GM23338 (cell line): ENCODE data around the gene RPA3. TPM values are rescaled to one million over a fixed set of nuclear protein-coding genes. Genes with fewer than 3 reads are reported as not detected.
A peak's percentile ranks its signal among the peaks of the same experiment; 100 is the strongest.

ENCODE experiments used
- ATAC-seq: fragments of 200-7000 bp; cut with Tn5 transposase; 3 replicates; pipeline ENCODE4 v1.9.1; 2020
- DNase-seq: peaks from one replicate; pipeline ENCODE4 v3.0.0-alpha.2; 2015; ENCODE audit warnings: low spot score
- H2AFZ ChIP-seq: fragments of 200-600 bp; sonication (generic); 2 replicates; pipeline ENCODE4 v1.8.0; 2016; ENCODE audit warnings: antibody characterized with exemption, mild to moderate bottlenecking, moderate library complexity
- H3F3A ChIP-seq: fragments of 200-600 bp; sonication (generic); replicated peaks from 2 replicates; pipeline ENCODE4 v1.8.0; 2017; ENCODE audit warnings: antibody characterized with exemption, mixed run types, low read depth
- H3K27ac ChIP-seq: fragments of 200-600 bp; sonication (generic); 2 replicates; pipeline ENCODE4 v1.6.1; 2016; ENCODE audit warnings: low read depth
- H3K27me3 ChIP-seq: fragments of 200-600 bp; sonication (generic); 2 replicates; pipeline ENCODE4 v1.8.0; 2016; ENCODE audit warnings: mild to moderate bottlenecking, mixed run types, moderate library complexity; ENCODE audit not compliant: insufficient read depth
- H3K36me3 ChIP-seq: fragments of 200-600 bp; sonication (generic); 2 replicates; pipeline ENCODE4 v1.8.0; 2016; ENCODE audit warnings: mild to moderate bottlenecking; ENCODE audit not compliant: insufficient read depth
- H3K4me1 ChIP-seq: fragments of 200-600 bp; sonication (generic); 2 replicates; pipeline ENCODE4 v1.8.0; 2016; ENCODE audit warnings: mild to moderate bottlenecking, moderate library complexity; ENCODE audit not compliant: insufficient read depth
- H3K4me2 ChIP-seq: fragments of 200-600 bp; sonication (generic); 2 replicates; pipeline ENCODE4 v1.7.1; 2017; ENCODE audit warnings: mixed run types
- H3K4me3 ChIP-seq: fragments of 200-600 bp; sonication (generic); 2 replicates; pipeline ENCODE4 v1.6.1; 2016; ENCODE audit warnings: mixed run types
- H3K79me2 ChIP-seq: fragments of 200-600 bp; sonication (generic); replicated peaks from 2 replicates; pipeline ENCODE4 v1.8.0; 2017; ENCODE audit warnings: mild to moderate bottlenecking; ENCODE audit not compliant: insufficient read depth
- H3K9me2 ChIP-seq: fragments of 200-600 bp; sonication (generic); 2 replicates; pipeline ENCODE4 v1.8.0; 2017; ENCODE audit not compliant: insufficient read depth
- H4K20me1 ChIP-seq: fragments of 200-600 bp; sonication (generic); replicated peaks from 2 replicates; pipeline ENCODE4 v1.8.0; 2017; ENCODE audit warnings: mild to moderate bottlenecking; ENCODE audit not compliant: insufficient read depth
- H3K27ac Mint-ChIP-seq: 2 replicates; pipeline ENCODE4 v1.8.0; 2020; ENCODE audit warnings: inconsistent platforms, mild to moderate bottlenecking, moderate library complexity, mixed read lengths
- H3K27me3 Mint-ChIP-seq: 3 replicates; pipeline ENCODE4 v1.8.0; 2022; ENCODE audit warnings: low read depth, mild to moderate bottlenecking, moderate library complexity, mixed read lengths, inconsistent platforms; ENCODE audit not compliant: insufficient read depth, poor library complexity
- H3K36me3 Mint-ChIP-seq: 3 replicates; pipeline ENCODE4 v1.8.0; 2021; ENCODE audit warnings: low read depth, mild to moderate bottlenecking, inconsistent platforms, moderate library complexity, mixed read lengths
- H3K4me1 Mint-ChIP-seq: 3 replicates; pipeline ENCODE4 v1.8.0; 2020; ENCODE audit warnings: mild to moderate bottlenecking, inconsistent platforms, mixed read lengths
- H3K4me3 Mint-ChIP-seq: 3 replicates; pipeline ENCODE4 v1.8.0; 2021; ENCODE audit warnings: moderate library complexity, mild to moderate bottlenecking, inconsistent platforms, mixed read lengths
- H3K9me3 Mint-ChIP-seq: 3 replicates; pipeline ENCODE4 v1.8.0; 2020; ENCODE audit warnings: moderate library complexity, mild to moderate bottlenecking, inconsistent platforms, mixed read lengths
- CREB1 ChIP-seq: fragments of 250-450 bp; sonication (Bioruptor Pico); IDR thresholded peaks from 2 replicates; pipeline ENCODE4 v1.5.0; 2020; ENCODE audit warnings: low read depth, mild to moderate bottlenecking, moderate library complexity
- CTCF ChIP-seq, 2 experiments: fragments of 200-600 bp in 1 of 2; sonication (generic) in 1 of 2; conservative IDR thresholded peaks; 2 replicates each; pipeline versions ENCODE4 v1.5.1 to v1.6.1; 2016 to 2017; ENCODE audit warnings: antibody characterized with exemption in 2 of 2, low read depth in 2 of 2, mild to moderate bottlenecking in 2 of 2, moderate library complexity in 1 of 2
- ETS1 ChIP-seq: IDR thresholded peaks from 2 replicates; pipeline ENCODE4 v1.6.1; 2016; ENCODE audit warnings: antibody characterized with exemption
- EZH2 ChIP-seq: fragments of 200-600 bp; sonication (generic); IDR thresholded peaks from one replicate; pipeline ENCODE4 v1.8.0; 2017; ENCODE audit warnings: antibody characterized with exemption, mild to moderate bottlenecking, low read depth; ENCODE audit not compliant: unreplicated experiment
- EZH2phosphoT487 ChIP-seq: fragments of 200-600 bp; sonication (generic); IDR thresholded peaks from one replicate; pipeline ENCODE4 v1.8.1; 2018; ENCODE audit warnings: antibody characterized with exemption; ENCODE audit not compliant: unreplicated experiment
- JUNB ChIP-seq: IDR thresholded peaks from one replicate; pipeline ENCODE4 v1.6.1; 2016; ENCODE audit warnings: antibody characterized with exemption; ENCODE audit not compliant: unreplicated experiment
- NANOG ChIP-seq: IDR thresholded peaks from 2 replicates; pipeline ENCODE4 v1.6.1; 2016; ENCODE audit warnings: antibody characterized with exemption, borderline replicate concordance
- POLR2AphosphoS5 ChIP-seq: IDR thresholded peaks from 2 replicates; pipeline ENCODE4 v1.6.1; 2016; ENCODE audit warnings: antibody characterized with exemption, low read depth
- STAT1 ChIP-seq: IDR thresholded peaks from one replicate; pipeline ENCODE4 v1.6.1; 2016; ENCODE audit warnings: antibody characterized with exemption; ENCODE audit not compliant: unreplicated experiment
- ZNF114 ChIP-seq: fragments of 250-450 bp; sonication (Bioruptor Pico); IDR thresholded peaks from 2 replicates; pipeline ENCODE4 v1.5.0; 2020; ENCODE audit warnings: mild to moderate bottlenecking, moderate library complexity
- ZNF331 ChIP-seq: fragments of 250-450 bp; sonication (Bioruptor Pico); IDR thresholded peaks from 2 replicates; pipeline ENCODE4 v1.5.0; 2020; ENCODE audit warnings: low read depth, mild to moderate bottlenecking, moderate library complexity
- ZNF462 ChIP-seq: fragments of 250-450 bp; sonication (Bioruptor Pico); IDR thresholded peaks from 2 replicates; pipeline ENCODE4 v1.5.0; 2020; ENCODE audit warnings: mild to moderate bottlenecking, moderate library complexity
- polyA plus RNA-seq: library from polyadenylated mRNA; unstranded; fragments of >200 nt; fragmentation: Nextera tagmentation; extraction: Ambion mirVana; gene quantifications from 2 replicates; pipeline ENCODE4 v1.2.1, GENCODE V29; 2016
- total RNA-seq: library from RNA; depleted of rRNA; stranded (reverse); fragments of >200 nt; shearing (Covaris generic); gene quantifications from 2 replicates; pipeline ENCODE4 v1.2.3, GENCODE V29; 2014
- TF ChIP-seq, protein P1 (sequence below): IDR thresholded peaks from one replicate; pipeline ENCODE4 v1.6.1; 2018; ENCODE audit warnings: antibody characterized with exemption; ENCODE audit not compliant: unreplicated experiment

Gene RPA3
- total and polyA plus RNA-seq, 2 experiments from 2014 or later = 74.9 to 287 TPM

DNA sequence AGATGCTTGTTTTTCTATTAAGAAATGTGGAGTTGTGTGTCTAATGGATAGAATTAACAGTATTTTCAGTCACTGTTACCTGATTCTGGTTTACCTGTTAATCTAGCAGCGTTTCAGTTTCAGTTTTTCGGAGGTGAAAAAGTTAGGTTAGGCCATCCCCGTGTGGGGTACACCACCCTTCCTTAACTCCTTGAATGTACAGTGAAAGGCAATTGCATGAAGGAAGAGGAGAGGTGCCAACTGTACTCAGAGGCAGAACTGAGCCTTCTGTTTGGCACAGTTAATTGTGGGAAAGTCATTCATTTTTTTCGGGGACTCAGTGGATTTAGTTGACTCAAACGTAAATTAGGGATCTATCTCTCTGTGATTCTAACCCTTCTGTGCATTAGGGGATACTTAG, 35.5 kb downstream of the RPA3 start:
- H3F3A ChIP-seq = no peaks in the 10 kb centered on the region
- no peaks in the 10 kb centered on the region for H3K4me1 ChIP-seq
- no peak overlapping the region for H2AFZ ChIP-seq
- no peaks in the 10 kb centered on the region for H3K27me3 ChIP-seq
- DNase-seq = no peak
- no peak for ATAC-seq
- H3K27ac ChIP-seq = no peak overlapping the region
- peaks cover 11% of the 10 kb centered on the region; the same call in 1 of the 3 replicates for H3K4me1 Mint-ChIP-seq
- peak overlapping the region; percentile 56; the same call in 1 of the 2 replicates for H3K27ac Mint-ChIP-seq
- peaks cover 3% of the 10 kb centered on the region; the same call in 2 of the 3 replicates for H3K36me3 Mint-ChIP-seq
- H3K4me3 Mint-ChIP-seq = no peak overlapping the region
- no peaks in the 10 kb centered on the region for H3K79me2 ChIP-seq
- no peaks in the 10 kb centered on the region for H3K9me2 ChIP-seq
- H3K27me3 Mint-ChIP-seq = no peaks in the 10 kb centered on the region
- H3K36me3 ChIP-seq = no peaks in the 10 kb centered on the region
- TF ChIP-seq EZH2 (no peak), POLR2AphosphoS5 (no peak), JUNB (no peak), ZNF462 (no peak), CTCF (conservative IDR thresholded peaks at IDR 0.05; ENCODE audit: low read depth in 2 of 2) (no peak), NANOG (no peak), ZNF114 (no peak), ETS1 (no peak), ZNF331 (CRISPR knock-in tag) (no peak), CREB1 (CRISPR knock-in tag) (no peak), STAT1 (no peak), EZH2phosphoT487 (no peak)
- TF ChIP-seq, protein P1, sequence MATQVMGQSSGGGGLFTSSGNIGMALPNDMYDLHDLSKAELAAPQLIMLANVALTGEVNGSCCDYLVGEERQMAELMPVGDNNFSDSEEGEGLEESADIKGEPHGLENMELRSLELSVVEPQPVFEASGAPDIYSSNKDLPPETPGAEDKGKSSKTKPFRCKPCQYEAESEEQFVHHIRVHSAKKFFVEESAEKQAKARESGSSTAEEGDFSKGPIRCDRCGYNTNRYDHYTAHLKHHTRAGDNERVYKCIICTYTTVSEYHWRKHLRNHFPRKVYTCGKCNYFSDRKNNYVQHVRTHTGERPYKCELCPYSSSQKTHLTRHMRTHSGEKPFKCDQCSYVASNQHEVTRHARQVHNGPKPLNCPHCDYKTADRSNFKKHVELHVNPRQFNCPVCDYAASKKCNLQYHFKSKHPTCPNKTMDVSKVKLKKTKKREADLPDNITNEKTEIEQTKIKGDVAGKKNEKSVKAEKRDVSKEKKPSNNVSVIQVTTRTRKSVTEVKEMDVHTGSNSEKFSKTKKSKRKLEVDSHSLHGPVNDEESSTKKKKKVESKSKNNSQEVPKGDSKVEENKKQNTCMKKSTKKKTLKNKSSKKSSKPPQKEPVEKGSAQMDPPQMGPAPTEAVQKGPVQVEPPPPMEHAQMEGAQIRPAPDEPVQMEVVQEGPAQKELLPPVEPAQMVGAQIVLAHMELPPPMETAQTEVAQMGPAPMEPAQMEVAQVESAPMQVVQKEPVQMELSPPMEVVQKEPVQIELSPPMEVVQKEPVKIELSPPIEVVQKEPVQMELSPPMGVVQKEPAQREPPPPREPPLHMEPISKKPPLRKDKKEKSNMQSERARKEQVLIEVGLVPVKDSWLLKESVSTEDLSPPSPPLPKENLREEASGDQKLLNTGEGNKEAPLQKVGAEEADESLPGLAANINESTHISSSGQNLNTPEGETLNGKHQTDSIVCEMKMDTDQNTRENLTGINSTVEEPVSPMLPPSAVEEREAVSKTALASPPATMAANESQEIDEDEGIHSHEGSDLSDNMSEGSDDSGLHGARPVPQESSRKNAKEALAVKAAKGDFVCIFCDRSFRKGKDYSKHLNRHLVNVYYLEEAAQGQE = no peak
- peaks cover 2% of the 10 kb centered on the region; the same call in 1 of the 3 replicates for H3K9me3 Mint-ChIP-seq
- H3K4me2 ChIP-seq = no peak overlapping the region
- H4K20me1 ChIP-seq = no peaks in the 10 kb centered on the region
- H3K4me3 ChIP-seq = no peak overlapping the region
